Esophagus (tissue), 2 donors: ENCODE measurements around the gene CLEC11A. TPM values are rescaled to one million over a fixed set of nuclear protein-coding genes. Genes with fewer than 3 reads are reported as not detected.
"Not testable (repeated sequence)": the region's sequence is repeated elsewhere in the genome, so short reads cannot be mapped to it uniquely, and the experiment has no call there.

Experiments
- H3K27ac ChIP-seq, 2 donors: one replicate each; pipeline ENCODE4 v1.5.1; 2013; ENCODE audit warnings: low read depth in 2 of 2, mild to moderate bottlenecking in 2 of 2, inconsistent platforms in 1 of 2, low read length in 1 of 2, moderate library complexity in 1 of 2
- H3K27me3 ChIP-seq, 2 donors: one replicate each; pipeline ENCODE4 v1.6.1; 2013; ENCODE audit warnings: low read length in 2 of 2, control low read depth in 1 of 2, mild to moderate bottlenecking in 1 of 2; ENCODE audit not compliant: insufficient read depth in 2 of 2, control insufficient read depth in 1 of 2
- H3K36me3 ChIP-seq, 2 donors: one replicate each; pipeline ENCODE4 v1.6.1; 2013; ENCODE audit warnings: low read length in 1 of 2; ENCODE audit not compliant: control insufficient read depth in 2 of 2, insufficient read depth in 2 of 2
- H3K4me1 ChIP-seq, 2 donors: one replicate each; pipeline ENCODE4 v1.6.1; 2013; ENCODE audit warnings: low read length in 1 of 2; ENCODE audit not compliant: control insufficient read depth in 2 of 2, insufficient read depth in 2 of 2
- H3K4me3 ChIP-seq, 2 donors: one replicate each; pipeline ENCODE4 v1.5.1; 2013; ENCODE audit warnings: low read length in 2 of 2, mild to moderate bottlenecking in 2 of 2, low read depth in 1 of 2, moderate library complexity in 1 of 2
- H3K9me3 ChIP-seq, 2 donors: one replicate each; pipeline ENCODE4 v1.6.1; 2013; ENCODE audit warnings: mild to moderate bottlenecking in 2 of 2, low read depth in 1 of 2, low read length in 1 of 2, moderate library complexity in 1 of 2; ENCODE audit not compliant: control insufficient read depth in 2 of 2, insufficient read depth in 1 of 2
- WGBS, 2 donors: extraction: QIAGEN DNeasy Blood & Tissue Kit; methylation state at CpG; one replicate each; pipeline ENCODE4 v1.1.7; 2013; 5-methylcytosine and 5-hydroxymethylcytosine counted together
- polyA plus RNA-seq, 2 donors: library from polyadenylated mRNA; stranded (reverse); fragments of 200-250 nt; gene quantifications; one replicate each; pipeline ENCODE4 v1.2.3, GENCODE V29; 2013
- donor health status: healthy with polysubstance abuse.
- donor health status: Bipolar disorder and iron deficiency.

The CLEC11A gene
- polyA plus RNA-seq, 2 donors: 3.9 to 4.8 TPM

DNA sequence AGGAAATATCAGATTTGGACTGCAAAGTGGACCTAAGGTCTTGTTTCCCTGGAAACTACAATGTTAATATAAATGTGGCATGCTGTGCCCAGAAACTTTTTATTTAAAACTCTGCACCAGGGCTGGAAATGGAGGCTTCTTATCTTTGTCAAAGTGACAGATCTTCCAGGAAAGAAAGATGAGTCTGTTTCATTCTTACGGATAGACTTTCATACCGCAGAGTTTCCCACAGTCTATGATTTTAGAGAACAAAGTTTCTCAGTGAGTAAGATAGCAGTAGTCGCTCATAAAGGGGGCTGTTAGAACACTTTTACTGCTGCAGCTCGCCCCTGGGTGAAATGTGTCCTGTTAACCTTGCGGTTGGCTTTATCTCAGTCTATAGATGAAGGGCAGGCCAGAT lies 6.7 kb downstream of the CLEC11A start:
- H3K36me3 ChIP-seq: no peaks in the 10 kb centered on the region
- no peak overlapping the region for H3K27ac ChIP-seq
- WGBS, 2 donors: 74 to 78% methylated on average over 5 of the region's 5 CpGs
- H3K4me1 ChIP-seq: peaks cover 13 to 17% of the 10 kb centered on the region in 2 donors
- H3K4me3 ChIP-seq: no peak overlapping the region
- no peaks in the 10 kb centered on the region for H3K27me3 ChIP-seq
- no peaks in the 10 kb centered on the region for H3K9me3 ChIP-seq

GRCh38 chr19:50735869-50736268 lies 12.7 kb downstream of the CLEC11A start:
- 53 to 65% methylated on average over 7 of the region's 7 CpGs for WGBS, 2 donors
- H3K36me3 ChIP-seq: no peaks in the 10 kb centered on the region

GRCh38 chr19:50736338-50736737 lies 13.2 kb downstream of the CLEC11A start:
- H3K4me3 ChIP-seq: no peak overlapping the region
- H3K9me3 ChIP-seq: no peaks in the 10 kb centered on the region
- no peaks in the 10 kb centered on the region for H3K4me1 ChIP-seq
- no peak overlapping the region for H3K27ac ChIP-seq
- no peaks in the 10 kb centered on the region for H3K36me3 ChIP-seq
- H3K27me3 ChIP-seq: peaks cover 0 to 2% of the 10 kb centered on the region in 2 donors
- WGBS, 2 donors: 61 to 75% methylated on average over 5 of the region's 5 CpGs

More at GRCh38 chr19:50735869-50736268, 12.7 kb downstream of the CLEC11A start:
- Histone ChIP-seq H3K4me3 (no peak overlapping the region), H3K4me1 (no peaks in the 10 kb centered on the region), H3K27ac (no peak overlapping the region), H3K9me3 (no peaks in the 10 kb centered on the region), H3K27me3 (peaks cover 0 to 2% of the 10 kb centered on the region in 2 donors)

DNA sequence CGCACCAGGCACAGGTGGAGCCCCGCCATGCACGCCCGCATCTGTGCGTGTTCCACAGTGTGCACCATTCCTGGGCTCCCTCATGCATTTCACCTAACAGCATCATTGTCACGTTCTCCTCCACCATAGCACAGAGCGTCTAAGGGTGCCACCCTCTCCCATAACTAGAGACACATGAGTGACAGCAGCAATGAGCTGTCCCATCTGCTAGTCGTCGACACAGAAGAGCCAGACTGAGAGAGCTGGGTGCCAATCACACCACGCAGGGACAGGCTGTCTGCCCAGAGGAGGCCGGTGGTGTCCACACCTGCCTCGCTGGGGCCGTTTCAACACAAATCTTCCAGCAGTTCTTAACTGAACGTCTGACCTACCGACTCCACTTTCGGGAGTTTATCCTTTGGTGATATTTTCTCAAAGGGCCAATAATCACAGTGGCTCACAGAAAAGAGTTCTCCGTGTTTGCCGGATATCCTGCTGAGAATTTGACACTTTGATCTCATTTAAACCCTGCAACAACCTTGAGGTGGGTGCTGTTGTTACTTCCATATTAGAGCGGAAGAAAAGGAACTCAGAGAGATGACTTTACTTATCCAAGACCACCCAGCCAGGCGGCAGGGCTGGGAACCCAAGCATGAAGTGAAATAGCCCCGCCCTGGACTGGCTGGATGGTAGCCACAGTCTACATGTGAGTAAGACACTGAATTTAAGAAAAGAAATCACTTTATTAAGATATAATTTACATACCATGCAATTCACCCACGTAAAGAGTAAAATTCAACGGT lies 16.2 kb downstream of the CLEC11A start:
- WGBS, 2 donors: 77 to 78% methylated on average over 23 of the region's 23 CpGs

GRCh38 chr19:50739914-50740426 lies 16.8 kb downstream of the CLEC11A start:
- no peak overlapping the region for H3K27ac ChIP-seq
- WGBS, 2 donors: 59 to 65% methylated on average over 11 of the region's 11 CpGs
- H3K27me3 ChIP-seq: peaks cover 0 to 2% of the 10 kb centered on the region in 2 donors
- no peak overlapping the region for H3K4me3 ChIP-seq
- H3K36me3 ChIP-seq: no peaks in the 10 kb centered on the region
- no peaks in the 10 kb centered on the region for H3K9me3 ChIP-seq
- no peaks in the 10 kb centered on the region for H3K4me1 ChIP-seq

More for the DNA sequence above, 16.2 kb downstream of the CLEC11A start:
- Histone ChIP-seq H3K4me1 (no peaks in the 10 kb centered on the region), H3K27ac (no peak overlapping the region), H3K4me3 (no peak overlapping the region), H3K27me3 (peaks cover 0 to 2% of the 10 kb centered on the region in 2 donors), H3K9me3 (no peaks in the 10 kb centered on the region), H3K36me3 (no peaks in the 10 kb centered on the region)

DNA sequence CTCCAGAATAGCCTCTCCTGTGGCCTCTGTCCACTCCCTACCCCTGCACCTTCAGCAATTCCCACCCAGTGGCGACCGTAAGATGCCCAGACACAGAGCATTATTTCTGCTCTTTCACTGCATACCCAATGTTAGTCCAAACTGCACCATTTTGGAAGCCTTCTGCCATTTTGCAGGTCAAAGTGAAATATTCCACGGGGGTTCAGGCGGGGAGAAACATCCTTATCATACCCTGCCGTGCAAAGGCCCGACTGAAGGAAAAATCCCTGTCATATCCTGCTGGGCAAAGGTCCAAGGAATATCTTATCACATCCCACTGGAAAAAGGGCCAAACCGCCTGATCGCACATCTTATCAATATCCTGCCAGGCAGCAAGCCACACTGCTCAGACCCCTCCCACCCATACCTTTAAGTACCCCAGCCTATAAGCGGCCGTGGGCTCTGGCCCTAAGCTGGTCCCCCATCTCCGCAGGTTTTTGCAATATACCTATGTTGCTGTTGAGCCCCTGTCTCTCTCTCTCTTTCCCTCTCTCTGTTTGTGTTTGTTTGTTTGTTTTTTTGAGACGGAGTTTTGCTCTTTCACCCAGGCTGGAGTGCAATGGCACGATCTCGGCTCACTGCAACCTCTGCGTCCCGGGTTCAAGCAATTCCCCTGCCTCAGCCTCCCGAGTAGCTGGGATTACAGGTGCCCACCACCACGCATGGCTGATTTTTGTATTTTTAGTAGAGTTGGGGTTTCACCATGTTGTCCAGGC lies 18.2 kb downstream of the CLEC11A start:
- Histone ChIP-seq H3K4me3 (no peak overlapping the region), H3K27me3 (no peaks in the 10 kb centered on the region), H3K9me3 (no peaks in the 10 kb centered on the region), H3K4me1 (no peaks in the 10 kb centered on the region), H3K27ac (no peak overlapping the region), H3K36me3 (no peaks in the 10 kb centered on the region)
- WGBS, 2 donors: 65 to 68% methylated on average over 18 of the region's 18 CpGs

GRCh38 chr19:50743537-50743936 lies 20.4 kb downstream of the CLEC11A start:
- Histone ChIP-seq H3K27ac (no peak overlapping the region), H3K27me3 (no peaks in the 10 kb centered on the region), H3K4me1 (no peaks in the 10 kb centered on the region), H3K36me3 (no peaks in the 10 kb centered on the region), H3K4me3 (no peak overlapping the region), H3K9me3 (no peaks in the 10 kb centered on the region)
- WGBS, 2 donors: 81 to 84% methylated on average over 6 of the region's 6 CpGs

DNA sequence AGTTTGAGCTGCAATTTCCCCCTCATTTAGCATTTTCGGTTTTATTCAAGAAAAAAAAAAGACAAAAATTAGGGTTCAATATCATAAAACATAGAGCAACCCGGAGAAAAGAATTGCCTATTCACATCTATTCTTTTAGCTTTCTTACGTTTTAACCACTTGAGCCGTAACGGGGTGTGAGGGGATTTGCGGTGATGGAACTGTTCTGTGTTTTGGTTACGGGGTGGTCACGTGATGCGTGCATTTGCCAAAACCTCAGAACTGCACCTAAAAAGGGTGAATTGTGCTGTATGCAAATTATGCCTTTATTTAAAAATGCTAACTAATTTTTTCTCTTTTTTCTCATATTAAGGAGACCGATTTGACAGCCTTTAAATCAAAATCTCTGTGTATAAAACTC lies 22.1 kb downstream of the CLEC11A start:
- H3K36me3 ChIP-seq: no peaks in the 10 kb centered on the region
- WGBS, 2 donors: 69 to 73% methylated on average over 10 of the region's 10 CpGs
- no peaks in the 10 kb centered on the region for H3K27me3 ChIP-seq
- H3K27ac ChIP-seq: no peak overlapping the region
- H3K9me3 ChIP-seq: no peaks in the 10 kb centered on the region
- H3K4me3 ChIP-seq: no peak overlapping the region
- no peaks in the 10 kb centered on the region for H3K4me1 ChIP-seq

DNA sequence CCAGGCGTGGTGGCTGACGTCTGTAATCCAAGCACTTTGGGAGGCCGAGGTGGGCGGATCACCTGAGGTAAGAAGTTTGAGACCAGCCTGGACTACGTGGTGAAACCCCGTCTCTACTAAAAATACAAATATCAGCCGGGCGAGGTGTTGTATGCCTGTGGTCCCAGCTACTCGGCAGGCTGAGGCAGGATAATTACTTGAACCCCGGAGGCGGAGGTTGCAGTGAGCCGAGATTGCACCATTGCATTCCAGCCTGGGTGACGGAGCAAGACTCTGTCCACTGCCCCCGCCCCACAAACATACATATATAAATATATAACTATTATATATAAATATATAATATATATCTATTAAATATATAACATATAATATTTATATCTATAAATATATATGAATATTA lies 24.0 kb downstream of the CLEC11A start:
- not testable (repeated sequence) for H3K9me3 ChIP-seq, H3K4me3 ChIP-seq, H3K27me3 ChIP-seq, H3K27ac ChIP-seq, H3K36me3 ChIP-seq, H3K4me1 ChIP-seq
- 85 to 88% methylated on average over 14 of the region's 14 CpGs for WGBS, 2 donors
